Measurements from ENCODE around the gene CENPU.

DNA sequence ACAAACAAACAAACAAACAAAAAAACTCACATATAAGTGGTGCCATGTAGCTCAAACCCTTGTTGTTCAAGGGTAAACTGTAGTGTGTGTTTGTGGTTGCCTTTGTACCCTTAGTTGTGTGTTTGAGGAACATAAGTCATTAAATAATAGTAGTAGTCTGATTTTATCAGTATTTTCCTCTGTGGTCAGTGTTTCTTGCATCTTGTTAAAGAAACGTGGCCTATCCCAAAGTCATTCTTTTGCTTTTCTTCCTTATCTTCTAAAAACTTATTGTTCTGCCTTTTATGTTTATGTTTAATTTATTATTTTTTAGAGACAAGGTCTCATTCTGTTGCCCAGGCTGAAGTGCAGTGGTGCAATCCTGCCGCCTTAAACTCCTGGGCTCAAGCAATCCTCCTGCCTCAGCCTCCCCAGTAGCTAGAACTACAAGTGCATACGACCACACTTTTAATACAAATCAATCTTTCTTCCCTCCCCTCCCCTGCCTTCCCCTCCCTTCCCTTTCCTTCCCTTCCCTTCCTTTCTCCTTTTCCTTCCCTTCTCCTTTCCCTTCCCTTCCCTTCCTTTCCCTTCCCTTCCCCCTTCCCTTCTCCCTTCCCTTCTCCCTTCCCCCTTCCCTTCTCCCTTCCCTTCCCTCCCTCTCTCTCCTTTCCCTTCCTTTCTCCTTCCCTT, 57.9 kb downstream of the CENPU start:
- TF ChIP-seq, protein P1, sequence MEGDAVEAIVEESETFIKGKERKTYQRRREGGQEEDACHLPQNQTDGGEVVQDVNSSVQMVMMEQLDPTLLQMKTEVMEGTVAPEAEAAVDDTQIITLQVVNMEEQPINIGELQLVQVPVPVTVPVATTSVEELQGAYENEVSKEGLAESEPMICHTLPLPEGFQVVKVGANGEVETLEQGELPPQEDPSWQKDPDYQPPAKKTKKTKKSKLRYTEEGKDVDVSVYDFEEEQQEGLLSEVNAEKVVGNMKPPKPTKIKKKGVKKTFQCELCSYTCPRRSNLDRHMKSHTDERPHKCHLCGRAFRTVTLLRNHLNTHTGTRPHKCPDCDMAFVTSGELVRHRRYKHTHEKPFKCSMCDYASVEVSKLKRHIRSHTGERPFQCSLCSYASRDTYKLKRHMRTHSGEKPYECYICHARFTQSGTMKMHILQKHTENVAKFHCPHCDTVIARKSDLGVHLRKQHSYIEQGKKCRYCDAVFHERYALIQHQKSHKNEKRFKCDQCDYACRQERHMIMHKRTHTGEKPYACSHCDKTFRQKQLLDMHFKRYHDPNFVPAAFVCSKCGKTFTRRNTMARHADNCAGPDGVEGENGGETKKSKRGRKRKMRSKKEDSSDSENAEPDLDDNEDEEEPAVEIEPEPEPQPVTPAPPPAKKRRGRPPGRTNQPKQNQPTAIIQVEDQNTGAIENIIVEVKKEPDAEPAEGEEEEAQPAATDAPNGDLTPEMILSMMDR (IDR thresholded peaks at IDR 0.05 in 8 of 11, conservative IDR thresholded peaks at IDR 0.05 in 3 of 11) = no peak
- TF ChIP-seq POLR2A (IDR thresholded peaks at IDR 0.05) = no peak
